ENCODE results near the gene RDH5.

The RDH5 gene

DNA sequence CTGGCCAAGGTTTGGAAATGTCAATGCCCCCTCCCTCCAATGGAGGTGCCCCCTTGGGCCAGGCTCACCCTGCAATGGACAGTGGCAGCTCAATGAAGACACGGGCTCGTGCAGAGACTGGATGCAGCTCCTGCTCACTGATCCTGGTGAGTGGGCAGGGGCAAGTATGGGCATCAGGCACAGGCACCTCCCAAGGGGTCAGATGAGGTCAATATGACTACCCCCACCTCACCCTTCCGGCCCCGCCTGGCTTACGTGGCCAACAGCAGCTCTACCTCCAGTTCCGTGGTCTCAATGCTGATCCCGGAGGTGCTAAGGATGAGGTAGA lies 26.0 kb upstream of the RDH5 start:
- Histone ChIP-seq H3K36me3 (ENCODE audit: control insufficient read depth, insufficient read depth, low read length) (no peaks in the 10 kb centered on the region), H3K9ac (ENCODE audit: low read length) (no peak overlapping the region), H3K56ac (ENCODE audit: low read length) (no peak overlapping the region), H2BK15ac (replicated peaks; ENCODE audit: low read depth) (no peak overlapping the region), H3K79me1 (ENCODE audit: low read length) (no peaks in the 10 kb centered on the region), H4K8ac (ENCODE audit: low read depth, low read length) (no peak overlapping the region), H3K4me3 (ENCODE audit: low read length) (no peak overlapping the region), H4K5ac (ENCODE audit: low read length) (no peak overlapping the region), H2BK5ac (ENCODE audit: low read length) (no peak overlapping the region), H2BK120ac (ENCODE audit: low read depth, low read length) (no peak overlapping the region), H3K23ac (ENCODE audit: low read length) (no peak overlapping the region), H3K27ac (ENCODE audit: low read depth, low read length) (no peak overlapping the region), H3K4me1 (ENCODE audit: control insufficient read depth, low read depth, low read length) (no peaks in the 10 kb centered on the region), H2AK5ac (ENCODE audit: low read length) (no peak overlapping the region), H3K4me2 (ENCODE audit: low read length) (no peak overlapping the region), H3K79me2 (ENCODE audit: control insufficient read depth, insufficient read depth, low read length) (no peaks in the 10 kb centered on the region), H3K18ac (ENCODE audit: low read length) (no peak overlapping the region), H3K4ac (ENCODE audit: low read depth, low read length) (no peak overlapping the region), H3K27me3 (ENCODE audit: insufficient read depth, low read length, poor library complexity) (no peaks in the 10 kb centered on the region)
- WGBS (ENCODE audit: extremely low coverage, insufficient coverage, low lambda C conversion rate): no CpG with 5 or more reads among the region's 7 CpGs
- no peak for DNase-seq

DNA sequence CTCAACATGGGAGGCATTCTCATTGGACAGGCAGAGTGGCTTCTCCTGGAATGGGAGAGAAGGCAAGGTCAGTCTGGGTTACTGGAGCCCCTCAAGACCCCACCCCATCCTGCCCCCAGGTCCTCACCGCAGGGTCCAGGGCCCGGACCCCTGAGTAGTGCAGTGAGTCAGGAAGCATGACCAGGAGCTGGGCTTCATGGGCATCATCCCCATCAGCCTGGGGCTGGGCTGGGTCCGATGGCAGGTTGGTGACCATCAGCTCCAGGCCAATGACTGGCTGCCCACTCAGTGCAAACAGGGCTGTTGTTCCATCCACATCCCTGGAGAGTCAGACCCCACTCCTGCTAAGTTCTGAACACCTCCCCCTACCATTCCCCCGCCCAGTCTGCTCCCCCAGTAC lies 25.5 kb upstream of the RDH5 start:
- Histone ChIP-seq H2AK5ac (ENCODE audit: low read length) (no peak overlapping the region), H3K27ac (ENCODE audit: low read depth, low read length) (no peak overlapping the region), H3K79me1 (ENCODE audit: low read length) (no peaks in the 10 kb centered on the region), H3K9ac (ENCODE audit: low read length) (no peak overlapping the region), H3K27me3 (ENCODE audit: insufficient read depth, low read length, poor library complexity) (no peaks in the 10 kb centered on the region), H2BK120ac (ENCODE audit: low read depth, low read length) (no peak overlapping the region), H2BK15ac (replicated peaks; ENCODE audit: low read depth) (no peak overlapping the region), H3K4me3 (ENCODE audit: low read length) (no peak overlapping the region), H3K4me1 (ENCODE audit: control insufficient read depth, low read depth, low read length) (no peaks in the 10 kb centered on the region), H3K36me3 (ENCODE audit: control insufficient read depth, insufficient read depth, low read length) (no peaks in the 10 kb centered on the region), H4K8ac (ENCODE audit: low read depth, low read length) (no peak overlapping the region), H3K23ac (ENCODE audit: low read length) (no peak overlapping the region), H3K4ac (ENCODE audit: low read depth, low read length) (no peak overlapping the region), H3K4me2 (ENCODE audit: low read length) (no peak overlapping the region), H2BK5ac (ENCODE audit: low read length) (no peak overlapping the region), H3K56ac (ENCODE audit: low read length) (no peak overlapping the region), H3K18ac (ENCODE audit: low read length) (no peak overlapping the region), H3K79me2 (ENCODE audit: control insufficient read depth, insufficient read depth, low read length) (no peaks in the 10 kb centered on the region), H4K5ac (ENCODE audit: low read length) (no peak overlapping the region)
- no CpG with 5 or more reads among the region's 4 CpGs for WGBS (ENCODE audit: extremely low coverage, insufficient coverage, low lambda C conversion rate)
- no peak for DNase-seq

DNA sequence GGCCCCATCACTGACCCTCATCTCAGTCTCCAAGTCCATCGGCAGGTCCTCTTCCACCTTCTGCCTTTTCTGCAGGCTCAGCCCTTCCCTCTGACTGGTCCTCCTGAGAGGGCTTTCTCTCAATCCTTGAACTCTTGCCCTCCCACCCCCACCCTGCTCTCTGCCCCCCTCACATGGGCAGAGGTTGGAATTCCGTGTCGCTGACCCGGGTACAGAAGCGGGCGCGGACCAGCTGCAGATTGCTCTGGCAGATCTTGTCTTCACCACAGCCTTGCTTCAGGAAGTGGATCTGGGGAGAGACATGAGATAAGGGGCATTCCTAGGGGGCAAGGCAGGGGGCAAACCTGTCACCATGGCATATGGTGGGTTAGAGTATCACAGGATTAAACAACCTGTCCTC lies 24.8 kb upstream of the RDH5 start:
- WGBS (ENCODE audit: extremely low coverage, insufficient coverage, low lambda C conversion rate): no CpG with 5 or more reads among the region's 7 CpGs
- Histone ChIP-seq H3K79me2 (ENCODE audit: control insufficient read depth, insufficient read depth, low read length) (no peaks in the 10 kb centered on the region), H3K36me3 (ENCODE audit: control insufficient read depth, insufficient read depth, low read length) (no peaks in the 10 kb centered on the region), H4K8ac (ENCODE audit: low read depth, low read length) (no peak overlapping the region), H3K27ac (ENCODE audit: low read depth, low read length) (no peak overlapping the region), H3K4ac (ENCODE audit: low read depth, low read length) (no peak overlapping the region), H2BK120ac (ENCODE audit: low read depth, low read length) (no peak overlapping the region), H3K9ac (ENCODE audit: low read length) (no peak overlapping the region), H3K4me2 (ENCODE audit: low read length) (no peak overlapping the region), H3K27me3 (ENCODE audit: insufficient read depth, low read length, poor library complexity) (no peaks in the 10 kb centered on the region), H3K79me1 (ENCODE audit: low read length) (no peaks in the 10 kb centered on the region), H3K4me3 (ENCODE audit: low read length) (no peak overlapping the region), H2BK5ac (ENCODE audit: low read length) (no peak overlapping the region), H3K23ac (ENCODE audit: low read length) (no peak overlapping the region), H3K18ac (ENCODE audit: low read length) (no peak overlapping the region), H4K5ac (ENCODE audit: low read length) (no peak overlapping the region), H2BK15ac (replicated peaks; ENCODE audit: low read depth) (no peak overlapping the region), H3K4me1 (ENCODE audit: control insufficient read depth, low read depth, low read length) (no peaks in the 10 kb centered on the region), H2AK5ac (ENCODE audit: low read length) (no peak overlapping the region), H3K56ac (ENCODE audit: low read length) (no peak overlapping the region)
- DNase-seq: no peak

- H3K4me3 ChIP-seq (ENCODE audit: low read length): no peak overlapping the region
- no peak overlapping the region for H2BK120ac ChIP-seq (ENCODE audit: low read depth, low read length)
- H3K36me3 ChIP-seq (ENCODE audit: control insufficient read depth, insufficient read depth, low read length): no peaks in the 10 kb centered on the region
These were observed 24.1 kb upstream of the RDH5 start for GRCh38 chr12:55696141-55696540.

GRCh38 chr12:55696796-55697462 lies 23.3 kb upstream of the RDH5 start:
- H2AK5ac ChIP-seq (ENCODE audit: low read length): no peak overlapping the region
- WGBS (ENCODE audit: extremely low coverage, insufficient coverage, low lambda C conversion rate): no CpG with 5 or more reads among the region's 19 CpGs
- DNase-seq: no peak

More at GRCh38 chr12:55696141-55696540, 24.1 kb upstream of the RDH5 start:
- Histone ChIP-seq H3K27me3 (ENCODE audit: insufficient read depth, low read length, poor library complexity) (no peaks in the 10 kb centered on the region), H3K56ac (ENCODE audit: low read length) (no peak overlapping the region), H3K18ac (ENCODE audit: low read length) (no peak overlapping the region), H3K23ac (ENCODE audit: low read length) (no peak overlapping the region), H3K79me1 (ENCODE audit: low read length) (peaks cover under 1% of the 10 kb centered on the region), H3K9ac (ENCODE audit: low read length) (no peak overlapping the region), H3K27ac (ENCODE audit: low read depth, low read length) (no peak overlapping the region), H3K79me2 (ENCODE audit: control insufficient read depth, insufficient read depth, low read length) (no peaks in the 10 kb centered on the region), H2AK5ac (ENCODE audit: low read length) (no peak overlapping the region), H3K4ac (ENCODE audit: low read depth, low read length) (no peak overlapping the region), H4K5ac (ENCODE audit: low read length) (no peak overlapping the region), H4K8ac (ENCODE audit: low read depth, low read length) (no peak overlapping the region), H2BK5ac (ENCODE audit: low read length) (no peak overlapping the region), H3K4me2 (ENCODE audit: low read length) (no peak overlapping the region), H3K4me1 (ENCODE audit: control insufficient read depth, low read depth, low read length) (no peaks in the 10 kb centered on the region), H2BK15ac (replicated peaks; ENCODE audit: low read depth) (no peak overlapping the region)
- DNase-seq: no peak
- no CpG with 5 or more reads among the region's 6 CpGs for WGBS (ENCODE audit: extremely low coverage, insufficient coverage, low lambda C conversion rate)

DNA sequence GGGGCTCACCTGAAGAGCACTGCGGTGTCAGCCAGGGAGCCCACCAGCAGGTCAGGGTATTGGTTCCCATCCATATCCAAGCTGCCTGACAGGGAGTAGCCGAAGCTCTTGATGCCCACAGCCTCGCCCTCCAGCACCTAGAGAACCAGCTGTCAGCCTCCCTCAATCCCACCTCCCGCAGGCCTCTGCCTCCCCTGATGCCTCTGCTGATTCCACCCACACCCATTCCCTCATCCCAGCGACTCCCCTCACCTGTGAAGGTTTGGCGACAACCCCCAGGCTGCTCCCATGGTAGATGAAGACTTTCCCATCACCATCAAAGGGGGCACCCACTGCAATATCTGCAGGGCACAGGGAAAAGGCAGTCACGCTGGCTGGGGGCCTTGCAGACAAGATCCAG lies 22.5 kb upstream of the RDH5 start:
- H3K4me2 ChIP-seq (ENCODE audit: low read length): no peak overlapping the region
- no peak overlapping the region for H3K18ac ChIP-seq (ENCODE audit: low read length)
- H3K4me1 ChIP-seq (ENCODE audit: control insufficient read depth, low read depth, low read length): no peaks in the 10 kb centered on the region
- H2AK5ac ChIP-seq (ENCODE audit: low read length): no peak overlapping the region
- no peak overlapping the region for H3K23ac ChIP-seq (ENCODE audit: low read length)
- H3K79me2 ChIP-seq (ENCODE audit: control insufficient read depth, insufficient read depth, low read length): no peaks in the 10 kb centered on the region
- DNase-seq: no peak
- no peak overlapping the region for H3K4ac ChIP-seq (ENCODE audit: low read depth, low read length)
- no peak overlapping the region for H4K8ac ChIP-seq (ENCODE audit: low read depth, low read length)
- H3K27me3 ChIP-seq (ENCODE audit: insufficient read depth, low read length, poor library complexity): no peaks in the 10 kb centered on the region
- no peaks in the 10 kb centered on the region for H3K36me3 ChIP-seq (ENCODE audit: control insufficient read depth, insufficient read depth, low read length)
- peaks cover 2% of the 10 kb centered on the region for H3K79me1 ChIP-seq (ENCODE audit: low read length)
- no peak overlapping the region for H4K5ac ChIP-seq (ENCODE audit: low read length)
- H3K56ac ChIP-seq (ENCODE audit: low read length): no peak overlapping the region
- no peak overlapping the region for H2BK5ac ChIP-seq (ENCODE audit: low read length)
- H3K27ac ChIP-seq (ENCODE audit: low read depth, low read length): no peak overlapping the region
- no peak overlapping the region for H2BK15ac ChIP-seq (replicated peaks; ENCODE audit: low read depth)
- no CpG with 5 or more reads among the region's 7 CpGs for WGBS (ENCODE audit: extremely low coverage, insufficient coverage, low lambda C conversion rate)
- no peak overlapping the region for H2BK120ac ChIP-seq (ENCODE audit: low read depth, low read length)
- H3K9ac ChIP-seq (ENCODE audit: low read length): no peak overlapping the region
- H3K4me3 ChIP-seq (ENCODE audit: low read length): no peak overlapping the region

More at GRCh38 chr12:55696796-55697462, 23.3 kb upstream of the RDH5 start:
- Histone ChIP-seq H3K79me2 (ENCODE audit: control insufficient read depth, insufficient read depth, low read length) (no peaks in the 10 kb centered on the region), H3K56ac (ENCODE audit: low read length) (no peak overlapping the region), H2BK120ac (ENCODE audit: low read depth, low read length) (no peak overlapping the region), H2BK15ac (replicated peaks; ENCODE audit: low read depth) (no peak overlapping the region), H3K36me3 (ENCODE audit: control insufficient read depth, insufficient read depth, low read length) (no peaks in the 10 kb centered on the region), H3K4ac (ENCODE audit: low read depth, low read length) (no peak overlapping the region), H3K27ac (ENCODE audit: low read depth, low read length) (no peak overlapping the region), H3K27me3 (ENCODE audit: insufficient read depth, low read length, poor library complexity) (no peaks in the 10 kb centered on the region), H3K18ac (ENCODE audit: low read length) (no peak overlapping the region), H3K4me2 (ENCODE audit: low read length) (no peak overlapping the region), H3K79me1 (ENCODE audit: low read length) (peaks cover 2% of the 10 kb centered on the region), H4K8ac (ENCODE audit: low read depth, low read length) (no peak overlapping the region), H3K9ac (ENCODE audit: low read length) (no peak overlapping the region), H3K4me1 (ENCODE audit: control insufficient read depth, low read depth, low read length) (no peaks in the 10 kb centered on the region), H2BK5ac (ENCODE audit: low read length) (no peak overlapping the region), H3K23ac (ENCODE audit: low read length) (no peak overlapping the region), H4K5ac (ENCODE audit: low read length) (no peak overlapping the region), H3K4me3 (ENCODE audit: low read length) (no peak overlapping the region)

All from mesendoderm (in vitro differentiated cells).